HCT116 (cell line): Measurements from ENCODE around the gene IRF9. TPM values are rescaled to one million over a fixed set of nuclear protein-coding genes. Genes with fewer than 3 reads are reported as not detected.

Experiments used
- ATAC-seq: fragments of 200-7000 bp; cut with Tn5 transposase; 2 replicates; pipeline ENCODE4 v1.9.1; 2020; ENCODE audit warnings: mild to moderate bottlenecking, moderate library complexity
- BruUV-seq: library from RNA; stranded (reverse); fragments of 400-500 nt; replicated peaks from 2 replicates; lab custom pipeline; 2021; lab: Mats Ljungman, UMichigan
- CTCF ChIA-PET: fragments of 300-600 bp; sonication (Branson Sonifier 250); formaldehyde crosslinking; loops from one replicate; lab custom pipeline; 2021; ENCODE audit warnings: antibody characterized with exemption; lab: Charles Lee
- POLR2A ChIA-PET: fragments of 300-600, 350-600 bp; sonication (Branson Sonifier 250); formaldehyde crosslinking; loops from one replicate; lab custom pipeline; 2021; ENCODE audit warnings: antibody characterized with exemption; lab: Charles Lee
- RAD21 ChIA-PET, 2 experiments: fragments of 300-600 bp; sonication (Branson Sonifier 250); formaldehyde crosslinking; loops; one replicate each; lab custom pipeline; 2023; ENCODE audit warnings: low total read pairs in 2 of 2; ENCODE audit not compliant: uncharacterized antibody in 2 of 2, unreplicated experiment in 2 of 2, low non-redundant PET in 1 of 2; lab: Charles Lee
- DNase-seq: peaks from one replicate; pipeline ENCODE4 v3.0.0-alpha.2; 2010; ENCODE audit warnings: low read depth, low spot score
- H2AFZ ChIP-seq: fragments of 200-600 bp; shearing (Covaris generic), sonication (generic); 2 replicates; pipeline ENCODE4 v1.6.1; 2017; ENCODE audit warnings: low read depth, mixed run types, mixed read lengths, antibody characterized with exemption, low read length; ENCODE audit not compliant: poor library complexity, severe bottlenecking
- H3K27ac ChIP-seq: 2 replicates; pipeline ENCODE4 v1.5.1; 2012; ENCODE audit warnings: low read depth, low read length
- H3K27me3 ChIP-seq: fragments of 200-600 bp; sonication (generic); 2 replicates; pipeline ENCODE4 v1.6.1; 2016; ENCODE audit warnings: mixed run types, low read length, mixed read lengths; ENCODE audit not compliant: insufficient read depth
- H3K36me3 ChIP-seq, 2 experiments: fragments of 200-500 bp in 1 of 2; fragments of 200-600 bp in 1 of 2; sonication (Bioruptor generic) in 1 of 2; sonication (generic) in 1 of 2; 2 replicates each; pipeline versions ENCODE4 v1.5.1 to v1.6.1; 2014 to 2016; ENCODE audit warnings: low read length in 2 of 2, inconsistent platforms in 1 of 2, mixed read lengths in 1 of 2, mixed run types in 1 of 2; ENCODE audit not compliant: insufficient read depth in 2 of 2, control insufficient read depth in 1 of 2
- H3K4me1 ChIP-seq, 2 experiments: fragments of 200-600 bp in 1 of 2; sonication (generic) in 1 of 2; 2 replicates each; pipeline versions ENCODE4 v1.5.1 to v1.6.1; 2012 to 2017; ENCODE audit warnings: low read length in 2 of 2, inconsistent platforms in 1 of 2, mild to moderate bottlenecking in 1 of 2, mixed read lengths in 1 of 2, mixed run types in 1 of 2, moderate library complexity in 1 of 2; ENCODE audit not compliant: insufficient read depth in 2 of 2, control insufficient read depth in 1 of 2
- H3K4me2 ChIP-seq: fragments of 200-600 bp; sonication (generic); 2 replicates; pipeline ENCODE4 v1.6.1; 2017; ENCODE audit warnings: mixed run types, low read length, mixed read lengths
- H3K4me3 ChIP-seq, 2 experiments: fragments of 200-600 bp in 1 of 2; sonication (generic) in 1 of 2; replicated peaks in 1 of 2; 2 replicates each; pipeline ENCODE4 v1.5.1; 2011 to 2016; ENCODE audit warnings: low read length in 2 of 2, control low read depth in 1 of 2, low read depth in 1 of 2, mild to moderate bottlenecking in 1 of 2, mixed read lengths in 1 of 2, mixed run types in 1 of 2
- H3K79me2 ChIP-seq: fragments of 200-600 bp; sonication (generic); 2 replicates; pipeline ENCODE4 v1.6.1; 2017; ENCODE audit warnings: mild to moderate bottlenecking, mixed run types, low read length, moderate library complexity, mixed read lengths; ENCODE audit not compliant: insufficient read depth
- H3K9ac ChIP-seq: fragments of 200-600 bp; sonication (generic); 2 replicates; pipeline ENCODE4 v1.6.1; 2016; ENCODE audit warnings: low read length, mixed read lengths
- H3K9me2 ChIP-seq: fragments of 200-600 bp; sonication (generic), shearing (Covaris generic); 2 replicates; pipeline ENCODE4 v1.6.1; 2017; ENCODE audit warnings: mixed run types, mild to moderate bottlenecking, moderate library complexity; ENCODE audit not compliant: insufficient read depth
- H3K9me3 ChIP-seq, 2 experiments: fragments of 200-500 bp in 1 of 2; fragments of 200-600 bp in 1 of 2; sonication (Bioruptor generic) in 1 of 2; sonication (generic) in 1 of 2; 2 replicates each; pipeline ENCODE4 v1.6.1; 2014 to 2017; ENCODE audit warnings: low read length in 2 of 2, mixed read lengths in 2 of 2, inconsistent platforms in 1 of 2, low read depth in 1 of 2, mild to moderate bottlenecking in 1 of 2, mixed run types in 1 of 2, moderate library complexity in 1 of 2; ENCODE audit not compliant: control insufficient read depth in 1 of 2, insufficient read depth in 1 of 2
- H4K20me1 ChIP-seq: fragments of 200-600 bp; sonication (generic), shearing (Covaris generic); 2 replicates; pipeline ENCODE4 v1.6.1; 2017; ENCODE audit warnings: mixed run types, mild to moderate bottlenecking, moderate library complexity; ENCODE audit not compliant: insufficient read depth
- CEBPB ChIP-seq: IDR thresholded peaks from 2 replicates; pipeline ENCODE4 v1.6.1; 2012; ENCODE audit warnings: low read depth
- EZH2phosphoT487 ChIP-seq: fragments of 200-600 bp; IDR thresholded peaks from 2 replicates; pipeline ENCODE4 v1.6.1; 2018; ENCODE audit warnings: antibody characterized with exemption, borderline replicate concordance
- FOSL1 ChIP-seq: IDR thresholded peaks from 2 replicates; pipeline ENCODE4 v1.6.1; 2012; ENCODE audit warnings: low read depth
- SIN3A ChIP-seq: IDR thresholded peaks from 2 replicates; pipeline ENCODE4 v1.6.1; 2012; ENCODE audit warnings: low read depth
- SP1 ChIP-seq: IDR thresholded peaks from 2 replicates; pipeline ENCODE4 v1.6.1; 2012; ENCODE audit warnings: low read depth
- YY1 ChIP-seq: IDR thresholded peaks from 2 replicates; pipeline ENCODE4 v1.6.1; 2011; ENCODE audit warnings: low read length, low read depth, moderate library complexity, mild to moderate bottlenecking; ENCODE audit not compliant: insufficient replicate concordance; ENCODE audit errors: extremely low read depth
- ZFX ChIP-seq: fragments of 450-650 bp; IDR thresholded peaks from 2 replicates; pipeline ENCODE4 v1.6.1; 2017
- ZNF274 ChIP-seq: fragments of 200-500 bp; sonication (Bioruptor generic); IDR thresholded peaks from 2 replicates; pipeline ENCODE4 v1.6.1; 2014; ENCODE audit warnings: mild to moderate bottlenecking, low read depth, low read length, inconsistent platforms
- intact Hi-C: fragments of 100-400 bp; cut with micrococcal nuclease; formaldehyde crosslinking; loops from 2 replicates; pipeline ENCODE4 v1.10.0; 2022
- total RNA-seq: library from RNA; stranded (reverse); gene quantifications from one replicate; pipeline ENCODE4 v1.2.1, GENCODE V29; 2021; ENCODE audit not compliant: unreplicated experiment
- TF ChIP-seq, protein P1 (sequence below): IDR thresholded peaks from 2 replicates; pipeline ENCODE4 v1.6.1; 2012
- TF ChIP-seq, protein P2 (sequence below): IDR thresholded peaks from 2 replicates; pipeline ENCODE4 v1.6.1; 2012; ENCODE audit warnings: low read depth

The IRF9 gene
- total RNA-seq, 1 experiment from 2014 or later, result 21.7 TPM

DNA sequence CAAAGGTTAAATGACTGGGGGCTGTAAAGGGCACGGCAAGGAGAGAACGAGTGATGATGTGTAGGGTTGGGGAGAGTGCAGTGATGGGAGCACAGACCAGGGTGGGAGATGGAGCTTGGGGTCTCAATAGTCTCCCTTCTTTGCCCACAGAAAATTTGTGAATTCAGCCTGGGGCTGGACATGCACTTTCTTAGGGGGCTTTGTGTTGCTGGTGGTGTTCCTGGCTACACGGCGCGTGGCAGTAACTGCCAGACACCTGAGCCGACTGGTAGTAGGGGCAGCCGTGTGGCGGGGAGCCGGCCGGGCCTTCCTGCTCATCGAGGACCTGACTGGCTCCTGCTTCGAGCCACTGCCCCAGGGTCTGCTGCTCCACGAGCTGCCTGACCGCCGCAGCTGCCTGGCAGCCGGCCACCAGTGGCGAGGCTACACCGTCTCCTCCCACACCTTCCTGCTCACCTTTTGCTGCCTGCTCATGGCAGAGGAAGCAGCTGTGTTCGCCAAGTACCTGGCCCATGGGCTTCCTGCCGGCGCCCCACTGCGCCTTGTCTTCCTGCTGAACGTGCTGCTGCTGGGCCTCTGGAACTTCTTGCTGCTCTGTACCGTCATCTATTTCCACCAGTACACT lies 28.9 kb upstream of the IRF9 start:
- no peak overlapping the region for H3K4me3 ChIP-seq
- no peak overlapping the region for H3K9ac ChIP-seq
- H3K4me2 ChIP-seq, result no peak overlapping the region
- intact Hi-C loops, result no loop called here
- ATAC-seq (no peak), DNase-seq (no peak)
- RAD21 ChIA-PET, result no interaction called here
- H2AFZ ChIP-seq, result no peak overlapping the region
- peaks cover 9 to 15% of the 10 kb centered on the region in 2 experiments; a peak in 3 of 4 replicates for H3K4me1 ChIP-seq
- no peaks in the 10 kb centered on the region for H3K36me3 ChIP-seq
- CTCF ChIA-PET, result no interaction called here
- POLR2A ChIA-PET, result no interaction called here
- no peak overlapping the region for H3K27ac ChIP-seq
- no peaks in the 10 kb centered on the region for H3K9me3 ChIP-seq
- no peaks in the 10 kb centered on the region for H4K20me1 ChIP-seq
- TF ChIP-seq EZH2phosphoT487 (no peak), FOSL1 (no peak)
- no peaks in the 10 kb centered on the region for H3K9me2 ChIP-seq
- no TSS peak for BruUV-seq
- peaks cover 3% of the 10 kb centered on the region; the same call in 1 of the 2 replicates for H3K79me2 ChIP-seq
- no peaks in the 10 kb centered on the region for H3K27me3 ChIP-seq

DNA sequence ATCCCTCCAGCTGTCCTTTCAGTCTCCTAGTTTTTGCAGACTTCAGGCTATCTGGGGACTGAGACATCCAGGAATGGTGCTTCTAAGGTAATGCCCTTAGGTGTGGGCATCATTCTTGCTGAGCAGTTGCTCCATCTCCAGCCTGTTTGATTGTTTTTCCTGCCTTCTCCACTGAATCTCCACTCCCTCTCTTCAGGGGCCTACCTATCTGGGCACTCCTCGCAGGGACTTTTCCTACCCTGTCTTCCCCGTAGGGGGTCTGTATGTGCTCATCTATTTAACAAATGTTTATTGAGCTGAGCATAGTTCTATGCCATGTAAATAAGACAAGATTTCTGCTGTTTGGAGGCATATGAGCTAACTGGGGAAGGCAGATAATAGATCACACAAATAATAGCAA lies 28.1 kb upstream of the IRF9 start:
- H3K36me3 ChIP-seq, result peaks cover 3 to 5% of the 10 kb centered on the region in 2 experiments; a peak in 2 of 4 replicates
- ChIA-PET CTCF (interaction anchor here (1.3 kb wide), 1 partner anchor 18 kb away, joined by 3 read pairs; the partner anchor contains the start of genes DCAF11 and NRL), POLR2A (interaction anchor here (3.5 kb wide), 1 partner anchor 19 kb away, joined by 32 read pairs; the partner anchor contains the start of genes DCAF11 and NRL), RAD21 (no interaction called here)
- TF ChIP-seq ZNF274 (no peak), YY1 (no peak), SIN3A (no peak), ZFX (no peak), SP1 (no peak), CEBPB (no peak)
- TF ChIP-seq, protein P1, sequence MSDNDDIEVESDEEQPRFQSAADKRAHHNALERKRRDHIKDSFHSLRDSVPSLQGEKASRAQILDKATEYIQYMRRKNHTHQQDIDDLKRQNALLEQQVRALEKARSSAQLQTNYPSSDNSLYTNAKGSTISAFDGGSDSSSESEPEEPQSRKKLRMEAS, result no peak
- TF ChIP-seq, protein P2, sequence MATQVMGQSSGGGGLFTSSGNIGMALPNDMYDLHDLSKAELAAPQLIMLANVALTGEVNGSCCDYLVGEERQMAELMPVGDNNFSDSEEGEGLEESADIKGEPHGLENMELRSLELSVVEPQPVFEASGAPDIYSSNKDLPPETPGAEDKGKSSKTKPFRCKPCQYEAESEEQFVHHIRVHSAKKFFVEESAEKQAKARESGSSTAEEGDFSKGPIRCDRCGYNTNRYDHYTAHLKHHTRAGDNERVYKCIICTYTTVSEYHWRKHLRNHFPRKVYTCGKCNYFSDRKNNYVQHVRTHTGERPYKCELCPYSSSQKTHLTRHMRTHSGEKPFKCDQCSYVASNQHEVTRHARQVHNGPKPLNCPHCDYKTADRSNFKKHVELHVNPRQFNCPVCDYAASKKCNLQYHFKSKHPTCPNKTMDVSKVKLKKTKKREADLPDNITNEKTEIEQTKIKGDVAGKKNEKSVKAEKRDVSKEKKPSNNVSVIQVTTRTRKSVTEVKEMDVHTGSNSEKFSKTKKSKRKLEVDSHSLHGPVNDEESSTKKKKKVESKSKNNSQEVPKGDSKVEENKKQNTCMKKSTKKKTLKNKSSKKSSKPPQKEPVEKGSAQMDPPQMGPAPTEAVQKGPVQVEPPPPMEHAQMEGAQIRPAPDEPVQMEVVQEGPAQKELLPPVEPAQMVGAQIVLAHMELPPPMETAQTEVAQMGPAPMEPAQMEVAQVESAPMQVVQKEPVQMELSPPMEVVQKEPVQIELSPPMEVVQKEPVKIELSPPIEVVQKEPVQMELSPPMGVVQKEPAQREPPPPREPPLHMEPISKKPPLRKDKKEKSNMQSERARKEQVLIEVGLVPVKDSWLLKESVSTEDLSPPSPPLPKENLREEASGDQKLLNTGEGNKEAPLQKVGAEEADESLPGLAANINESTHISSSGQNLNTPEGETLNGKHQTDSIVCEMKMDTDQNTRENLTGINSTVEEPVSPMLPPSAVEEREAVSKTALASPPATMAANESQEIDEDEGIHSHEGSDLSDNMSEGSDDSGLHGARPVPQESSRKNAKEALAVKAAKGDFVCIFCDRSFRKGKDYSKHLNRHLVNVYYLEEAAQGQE, result no peak
- H3K9ac ChIP-seq, result no peak overlapping the region
- H3K79me2 ChIP-seq, result peaks cover 9% of the 10 kb centered on the region; the same call in 1 of the 2 replicates
- H3K27me3 ChIP-seq, result no peaks in the 10 kb centered on the region
- H3K4me1 ChIP-seq, result peaks cover 11 to 23% of the 10 kb centered on the region in 2 experiments; a peak in 3 of 4 replicates
- no peak overlapping the region for H3K4me3 ChIP-seq
- no peak for ATAC-seq
- no peak for DNase-seq
- H4K20me1 ChIP-seq, result no peaks in the 10 kb centered on the region
- intact Hi-C loops, result no loop called here
- no peaks in the 10 kb centered on the region for H3K9me2 ChIP-seq
- no peak overlapping the region for H2AFZ ChIP-seq
- no peaks in the 10 kb centered on the region for H3K9me3 ChIP-seq
- no TSS peak for BruUV-seq
- no peak overlapping the region for H3K27ac ChIP-seq
- H3K4me2 ChIP-seq, result no peak overlapping the region
